OCI-LY7 (cell line): ENCODE data around the gene PPFIA2. TPM values are rescaled to one million over a fixed set of nuclear protein-coding genes. Genes with fewer than 3 reads are reported as not detected.

ENCODE experiments used
- BruUV-seq: library from RNA; stranded (reverse); fragments of 400-500 nt; replicated peaks from 2 replicates; lab custom pipeline; 2021; lab: Mats Ljungman, UMichigan
- CTCF ChIA-PET: fragments of 300-600 bp; sonication (Branson Sonifier 250); formaldehyde crosslinking; loops from one replicate; lab custom pipeline; 2022; ENCODE audit warnings: antibody characterized with exemption; ENCODE audit not compliant: unreplicated experiment; lab: Charles Lee
- POLR2A ChIA-PET: fragments of 300-600 bp; sonication (Branson Sonifier 250); formaldehyde crosslinking; loops from one replicate; lab custom pipeline; 2022; ENCODE audit warnings: antibody characterized with exemption; lab: Charles Lee
- DNase-seq: peaks from one replicate; pipeline ENCODE4 v3.0.0-alpha.2; 2015; ENCODE audit warnings: low spot score
- H2AFZ ChIP-seq: fragments of 200-600 bp; sonication (generic), shearing (Covaris generic); 2 replicates; pipeline ENCODE4 v1.6.1; 2014; ENCODE audit warnings: mild to moderate bottlenecking, antibody characterized with exemption, low read length, moderate library complexity
- H3K27ac ChIP-seq: fragments of 200-600 bp; sonication (generic); 2 replicates; pipeline ENCODE4 v1.5.1; 2014; ENCODE audit warnings: mixed run types, low read depth, mild to moderate bottlenecking, moderate library complexity, low read length, inconsistent platforms; ENCODE audit not compliant: poor library complexity, severe bottlenecking
- H3K36me3 ChIP-seq: fragments of 200-600 bp; sonication (generic); 2 replicates; pipeline ENCODE4 v1.6.1; 2014; ENCODE audit warnings: mild to moderate bottlenecking, antibody characterized with exemption, low read length, moderate library complexity, mixed read lengths; ENCODE audit not compliant: insufficient read depth
- H3K4me1 ChIP-seq: fragments of 200-600 bp; sonication (generic); 2 replicates; pipeline ENCODE4 v1.5.1; 2014; ENCODE audit warnings: mild to moderate bottlenecking, low read length; ENCODE audit not compliant: insufficient read depth, poor library complexity, severe bottlenecking
- H3K4me2 ChIP-seq: fragments of 200-600 bp; sonication (generic); 2 replicates; pipeline ENCODE4 v1.6.1; 2014; ENCODE audit warnings: mild to moderate bottlenecking, low read length
- H3K4me3 ChIP-seq: fragments of 200-600 bp; sonication (generic); 2 replicates; pipeline ENCODE4 v1.5.1; 2014; ENCODE audit warnings: mild to moderate bottlenecking, low read depth, low read length; ENCODE audit not compliant: poor library complexity, severe bottlenecking
- H3K79me2 ChIP-seq: fragments of 200-600 bp; sonication (generic); 2 replicates; pipeline ENCODE4 v1.6.1; 2016; ENCODE audit warnings: low read depth, mild to moderate bottlenecking, low read length, moderate library complexity, mixed read lengths; ENCODE audit not compliant: insufficient read depth
- H3K9me2 ChIP-seq: fragments of 200-600 bp; sonication (generic); 2 replicates; pipeline ENCODE4 v1.6.1; 2016; ENCODE audit warnings: mild to moderate bottlenecking, low read length, mixed read lengths; ENCODE audit not compliant: insufficient read depth
- H3K9me3 ChIP-seq: fragments of 200-600 bp; sonication (generic); 2 replicates; pipeline ENCODE4 v1.6.1; 2014; ENCODE audit warnings: mild to moderate bottlenecking, mixed run types, low read length, mixed read lengths
- H4K20me1 ChIP-seq: fragments of 200-600 bp; sonication (generic); 2 replicates; pipeline ENCODE4 v1.6.1; 2014; ENCODE audit warnings: mild to moderate bottlenecking, antibody characterized with exemption, low read length, moderate library complexity, mixed read lengths; ENCODE audit not compliant: insufficient read depth
- EZH2phosphoT487 ChIP-seq: fragments of 200-600 bp; sonication (generic); IDR thresholded peaks from 2 replicates; pipeline ENCODE4 v1.6.1; 2018; ENCODE audit warnings: low read depth, borderline replicate concordance, mild to moderate bottlenecking, mixed run types, antibody characterized with exemption, low read length, moderate library complexity, mixed read lengths
- intact Hi-C: fragments of 100-400 bp; cut with micrococcal nuclease; formaldehyde crosslinking; loops from one replicate; pipeline ENCODE4 v1.10.0; 2022; ENCODE audit not compliant: unreplicated experiment
- total RNA-seq, 2 experiments: library from RNA; depleted of rRNA in 1 of 2; stranded (reverse); fragments of >200 nt in 1 of 2; shearing (Covaris generic) in 1 of 2; gene quantifications; 2 replicates each; pipeline ENCODE4 v1.2.3, GENCODE V29; 2014 to 2022
- TF ChIP-seq, protein P1 (sequence below): fragments of 200-600 bp; sonication (generic); conservative IDR thresholded peaks from 2 replicates; pipeline ENCODE4 v1.5.1; 2014; ENCODE audit warnings: mild to moderate bottlenecking, antibody characterized with exemption, low read length, moderate library complexity, mixed read lengths

The PPFIA2 gene
- total RNA-seq, 2 experiments from 2014 or later = not detected

- intact Hi-C loops = no loop called here
- Histone ChIP-seq H3K4me1 (no peaks in the 10 kb centered on the region), H2AFZ (no peak overlapping the region), H3K9me3 (no peaks in the 10 kb centered on the region), H3K4me3 (no peak overlapping the region), H3K9me2 (no peaks in the 10 kb centered on the region), H3K4me2 (no peak overlapping the region), H3K79me2 (no peaks in the 10 kb centered on the region), H3K27ac (no peak overlapping the region), H3K36me3 (no peaks in the 10 kb centered on the region), H4K20me1 (no peaks in the 10 kb centered on the region)
- DNase-seq = no peak
- no TSS peak for BruUV-seq
- TF ChIP-seq EZH2phosphoT487 = no peak
- TF ChIP-seq, protein P1, sequence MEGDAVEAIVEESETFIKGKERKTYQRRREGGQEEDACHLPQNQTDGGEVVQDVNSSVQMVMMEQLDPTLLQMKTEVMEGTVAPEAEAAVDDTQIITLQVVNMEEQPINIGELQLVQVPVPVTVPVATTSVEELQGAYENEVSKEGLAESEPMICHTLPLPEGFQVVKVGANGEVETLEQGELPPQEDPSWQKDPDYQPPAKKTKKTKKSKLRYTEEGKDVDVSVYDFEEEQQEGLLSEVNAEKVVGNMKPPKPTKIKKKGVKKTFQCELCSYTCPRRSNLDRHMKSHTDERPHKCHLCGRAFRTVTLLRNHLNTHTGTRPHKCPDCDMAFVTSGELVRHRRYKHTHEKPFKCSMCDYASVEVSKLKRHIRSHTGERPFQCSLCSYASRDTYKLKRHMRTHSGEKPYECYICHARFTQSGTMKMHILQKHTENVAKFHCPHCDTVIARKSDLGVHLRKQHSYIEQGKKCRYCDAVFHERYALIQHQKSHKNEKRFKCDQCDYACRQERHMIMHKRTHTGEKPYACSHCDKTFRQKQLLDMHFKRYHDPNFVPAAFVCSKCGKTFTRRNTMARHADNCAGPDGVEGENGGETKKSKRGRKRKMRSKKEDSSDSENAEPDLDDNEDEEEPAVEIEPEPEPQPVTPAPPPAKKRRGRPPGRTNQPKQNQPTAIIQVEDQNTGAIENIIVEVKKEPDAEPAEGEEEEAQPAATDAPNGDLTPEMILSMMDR = no peak
- CTCF ChIA-PET = no interaction called here
- POLR2A ChIA-PET = no interaction called here
Measured at GRCh38 chr12:81314903-81315531, 444.1 kb downstream of the PPFIA2 start.

- Histone ChIP-seq H3K4me2 (no peak overlapping the region), H3K4me3 (no peak overlapping the region), H3K36me3 (no peaks in the 10 kb centered on the region), H4K20me1 (no peaks in the 10 kb centered on the region), H3K27ac (no peak overlapping the region), H2AFZ (no peak overlapping the region), H3K9me3 (no peaks in the 10 kb centered on the region), H3K4me1 (no peaks in the 10 kb centered on the region), H3K9me2 (no peaks in the 10 kb centered on the region), H3K79me2 (no peaks in the 10 kb centered on the region)
- no TSS peak for BruUV-seq
- CTCF ChIA-PET = no interaction called here
- POLR2A ChIA-PET = no interaction called here
- no peak for DNase-seq
- TF ChIP-seq, protein P1 = no peak
- no peak for TF ChIP-seq EZH2phosphoT487
- intact Hi-C loops = no loop called here
Measured at GRCh38 chr12:81303935-81304334, 455.2 kb downstream of the PPFIA2 start.

DNA sequence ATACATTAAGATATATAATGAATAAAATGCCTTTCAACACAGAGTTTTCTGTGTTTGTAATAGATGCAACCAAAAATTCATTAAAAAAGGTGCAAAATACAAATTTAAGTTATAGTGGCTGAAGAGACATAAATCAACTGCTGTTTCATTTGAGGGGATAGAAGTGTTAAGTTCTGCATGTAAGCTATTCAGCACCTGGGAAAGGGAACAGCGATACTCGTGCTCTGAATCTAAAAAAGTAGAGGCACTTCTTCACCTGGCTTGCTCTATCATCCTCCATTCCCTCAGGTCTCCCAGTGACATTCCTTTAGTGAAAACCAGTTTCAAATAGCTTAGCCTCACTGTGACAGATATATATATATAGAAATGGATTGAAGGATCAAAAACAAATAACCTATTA is 458.7 kb downstream of the PPFIA2 start:
- CTCF ChIA-PET = no interaction called here
- H3K27ac ChIP-seq = no peak overlapping the region
- TF ChIP-seq, protein P1 = no peak
- TF ChIP-seq EZH2phosphoT487 = no peak
- H3K79me2 ChIP-seq = no peaks in the 10 kb centered on the region
- no peaks in the 10 kb centered on the region for H4K20me1 ChIP-seq
- H3K4me2 ChIP-seq = no peak overlapping the region
- BruUV-seq = no TSS peak
- no peaks in the 10 kb centered on the region for H3K9me2 ChIP-seq
- DNase-seq = no peak
- no peaks in the 10 kb centered on the region for H3K36me3 ChIP-seq
- no peak overlapping the region for H2AFZ ChIP-seq
- POLR2A ChIA-PET = no interaction called here
- H3K9me3 ChIP-seq = no peaks in the 10 kb centered on the region
- H3K4me1 ChIP-seq = no peaks in the 10 kb centered on the region
- intact Hi-C loops = no loop called here
- no peak overlapping the region for H3K4me3 ChIP-seq
